ENCODE results near the gene SLC6A17. TPM values are rescaled to one million over a fixed set of nuclear protein-coding genes. Genes with fewer than 3 reads are reported as not detected.

Gene SLC6A17
- total and polyA plus RNA-seq, 9 of the 15 experiments (the other 6 are each of a cell fraction or from before 2014, with no cell fraction given): not detected

- peak; percentile 29; the same call in 1 of the 2 replicates for TF ChIP-seq MAX (CRISPR knock-in tag; IDR thresholded peaks at IDR 0.05)
- no peak for TF ChIP-seq SPI1 (IDR thresholded peaks at IDR 0.05; ENCODE audit: borderline replicate concordance, low read depth, low read length)
- peak; percentile 95 for TF ChIP-seq MIER1 (IDR thresholded peaks at IDR 0.05; ENCODE audit: low read depth)
- no peak for TF ChIP-seq MYBL2 (IDR thresholded peaks at IDR 0.05; ENCODE audit: low read depth)
- TF ChIP-seq MYBL2 (CRISPR knock-in tag; IDR thresholded peaks at IDR 0.05; ENCODE audit: borderline replicate concordance): no peak
- TF ChIP-seq MTA1 (IDR thresholded peaks at IDR 0.05; ENCODE audit: borderline replicate concordance): no peak
- no peak for TF ChIP-seq ZNF436 (CRISPR knock-in tag; IDR thresholded peaks at IDR 0.05)
- no peak for TF ChIP-seq TOE1 (IDR thresholded peaks at IDR 0.05; ENCODE audit: borderline replicate concordance)
- no peak for TF ChIP-seq TOE1 (CRISPR knock-in tag; IDR thresholded peaks at IDR 0.05; ENCODE audit: borderline replicate concordance, low read depth)
- no peak for TF ChIP-seq DLX4 (CRISPR knock-in tag; IDR thresholded peaks at IDR 0.05)
- TF ChIP-seq ATF6 (CRISPR knock-in tag; IDR thresholded peaks at IDR 0.05): 0 out of 2 replicates have a peak, but pooled peaks have one; percentile 36
- no peak for TF ChIP-seq ZNF76 (CRISPR knock-in tag; IDR thresholded peaks at IDR 0.05; ENCODE audit: borderline replicate concordance)
- no peak for TF ChIP-seq NCOA1 (IDR thresholded peaks at IDR 0.05; ENCODE audit: low read depth)
- TF ChIP-seq ZNF263 (CRISPR knock-in tag; IDR thresholded peaks at IDR 0.05; ENCODE audit: borderline replicate concordance): peak; percentile 49; the same call in 1 of the 2 replicates
- no peak for TF ChIP-seq TCF3 (CRISPR knock-in tag; IDR thresholded peaks at IDR 0.05)
- peak; percentile 47; the same call in 1 of the 2 replicates for TF ChIP-seq HINFP (tag; conservative IDR thresholded peaks at IDR 0.05; ENCODE audit: low read depth)
- no peak for TF ChIP-seq NONO (IDR thresholded peaks at IDR 0.05; ENCODE audit: low read depth in 2 of 2, low read length in 1 of 2)
- TF ChIP-seq TEAD4 (IDR thresholded peaks at IDR 0.05; ENCODE audit: low read length): no peak
- TF ChIP-seq TEAD4 (CRISPR knock-in tag; IDR thresholded peaks at IDR 0.05; ENCODE audit: borderline replicate concordance): no peak
- peak; percentile 86; the same call in 1 of the 2 replicates for TF ChIP-seq ZNF232 (CRISPR knock-in tag; IDR thresholded peaks at IDR 0.05)
- TF ChIP-seq MTA2 (IDR thresholded peaks at IDR 0.05; ENCODE audit: low read depth): no peak
- no peak for TF ChIP-seq KDM1A (IDR thresholded peaks at IDR 0.05)
- no peak for TF ChIP-seq SMAD1 (IDR thresholded peaks at IDR 0.05; ENCODE audit: low read depth, low read length, partially characterized antibody)
- no peak for TF ChIP-seq ZNF707 (CRISPR knock-in tag; conservative IDR thresholded peaks at IDR 0.05)
- no peak for TF ChIP-seq NCOR1 (IDR thresholded peaks at IDR 0.05)
- peak in 1 of 2 experiments; percentile 74; a peak in 2 of 4 replicates for TF ChIP-seq MAZ (CRISPR knock-in tag; conservative IDR thresholded peaks at IDR 0.05 in 1 of 2, IDR thresholded peaks at IDR 0.05 in 1 of 2)
Measured at GRCh38 chr1:110155878-110156522, 5.7 kb downstream of the SLC6A17 start (continued).

Measured in K562 (cell line).